Testis (tissue), 2 donors: ENCODE measurements around the gene SUPT20HL2.

Source experiments
- POLR2A ChIP-seq: fragments of 450-650 bp; IDR thresholded peaks from one replicate; pipeline ENCODE4 v1.6.1; 2017; ENCODE audit warnings: antibody characterized with exemption, mild to moderate bottlenecking, moderate library complexity
- TF ChIP-seq, protein P1 (sequence below), 3 experiments: fragments of 450-650 bp in 2 of 3; fragments of 200-600 bp in 1 of 3; sonication (generic) in 1 of 3; IDR thresholded peaks; one replicate each; pipeline ENCODE4 v1.5.1; 2016 to 2019; ENCODE audit warnings: antibody characterized with exemption in 3 of 3, mild to moderate bottlenecking in 2 of 3, moderate library complexity in 1 of 3

DNA sequence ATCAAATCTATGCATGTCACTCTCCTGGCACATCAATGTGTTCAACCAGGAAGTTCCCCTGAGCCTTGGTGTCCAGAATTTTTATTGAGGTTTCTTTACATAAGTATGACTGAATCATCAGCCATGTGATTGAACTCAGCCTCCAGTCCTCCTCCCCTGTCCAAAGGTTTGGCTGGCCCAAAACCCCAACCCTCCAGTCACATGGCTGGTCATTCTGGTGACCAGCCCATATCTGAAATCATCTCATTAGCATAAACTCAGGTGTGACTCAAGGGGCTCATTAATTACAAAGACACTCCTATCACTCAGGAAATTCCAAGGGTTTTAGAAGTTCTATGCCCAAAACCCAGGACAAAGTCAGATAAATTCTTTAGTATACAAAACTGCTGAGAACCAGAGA is 20.6 kb upstream of the SUPT20HL2 start:
- TF ChIP-seq, protein P1, sequence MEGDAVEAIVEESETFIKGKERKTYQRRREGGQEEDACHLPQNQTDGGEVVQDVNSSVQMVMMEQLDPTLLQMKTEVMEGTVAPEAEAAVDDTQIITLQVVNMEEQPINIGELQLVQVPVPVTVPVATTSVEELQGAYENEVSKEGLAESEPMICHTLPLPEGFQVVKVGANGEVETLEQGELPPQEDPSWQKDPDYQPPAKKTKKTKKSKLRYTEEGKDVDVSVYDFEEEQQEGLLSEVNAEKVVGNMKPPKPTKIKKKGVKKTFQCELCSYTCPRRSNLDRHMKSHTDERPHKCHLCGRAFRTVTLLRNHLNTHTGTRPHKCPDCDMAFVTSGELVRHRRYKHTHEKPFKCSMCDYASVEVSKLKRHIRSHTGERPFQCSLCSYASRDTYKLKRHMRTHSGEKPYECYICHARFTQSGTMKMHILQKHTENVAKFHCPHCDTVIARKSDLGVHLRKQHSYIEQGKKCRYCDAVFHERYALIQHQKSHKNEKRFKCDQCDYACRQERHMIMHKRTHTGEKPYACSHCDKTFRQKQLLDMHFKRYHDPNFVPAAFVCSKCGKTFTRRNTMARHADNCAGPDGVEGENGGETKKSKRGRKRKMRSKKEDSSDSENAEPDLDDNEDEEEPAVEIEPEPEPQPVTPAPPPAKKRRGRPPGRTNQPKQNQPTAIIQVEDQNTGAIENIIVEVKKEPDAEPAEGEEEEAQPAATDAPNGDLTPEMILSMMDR (IDR thresholded peaks at IDR 0.05), result no peak
- no peak for TF ChIP-seq POLR2A
